ENCODE data around the gene CDC23.

GRCh38 chr5:138179277-138179857, 33.8 kb downstream of the CDC23 start:
- no peak for TF ChIP-seq CTCF (IDR thresholded peaks at IDR 0.05)
- no peak for TF ChIP-seq POLR2AphosphoS5 (IDR thresholded peaks at IDR 0.05; ENCODE audit: insufficient read depth in 1 of 2, low read depth in 1 of 2)
- no peak for TF ChIP-seq POLR2A (IDR thresholded peaks at IDR 0.05)
